Suprapubic skin (tissue), 4 donors: Measurements from ENCODE around the gene MYORG.

Experiments used
- EP300 ChIP-seq: sonication (generic); formaldehyde crosslinking; IDR thresholded peaks from one replicate; pipeline ENCODE4 v1.6.1; 2017; ENCODE audit warnings: antibody characterized with exemption
- POLR2A ChIP-seq, 2 donors: fragments of 450-650 bp; IDR thresholded peaks; one replicate each; pipeline ENCODE4 v1.6.1; 2017; ENCODE audit warnings: antibody characterized with exemption in 2 of 2, mild to moderate bottlenecking in 2 of 2, moderate library complexity in 2 of 2
- POLR2AphosphoS5 ChIP-seq, 3 donors: sonication (generic); formaldehyde crosslinking; IDR thresholded peaks; one replicate each; pipeline ENCODE4 v1.6.1; 2017; ENCODE audit warnings: antibody characterized with exemption in 3 of 3
- TF ChIP-seq, protein P1 (sequence below), 2 donors: fragments of 200-600 bp in 1 of 2; fragments of 450-650 bp in 1 of 2; sonication (generic) in 1 of 2; IDR thresholded peaks; one replicate each; pipeline ENCODE4 v1.5.1; 2016 to 2019; ENCODE audit warnings: antibody characterized with exemption in 2 of 2, mild to moderate bottlenecking in 1 of 2, moderate library complexity in 1 of 2

- TF ChIP-seq POLR2A (IDR thresholded peaks at IDR 0.05) (no peak), EP300 (no peak), POLR2AphosphoS5 (IDR thresholded peaks at IDR 0.05) (no peak)
- TF ChIP-seq, protein P1, sequence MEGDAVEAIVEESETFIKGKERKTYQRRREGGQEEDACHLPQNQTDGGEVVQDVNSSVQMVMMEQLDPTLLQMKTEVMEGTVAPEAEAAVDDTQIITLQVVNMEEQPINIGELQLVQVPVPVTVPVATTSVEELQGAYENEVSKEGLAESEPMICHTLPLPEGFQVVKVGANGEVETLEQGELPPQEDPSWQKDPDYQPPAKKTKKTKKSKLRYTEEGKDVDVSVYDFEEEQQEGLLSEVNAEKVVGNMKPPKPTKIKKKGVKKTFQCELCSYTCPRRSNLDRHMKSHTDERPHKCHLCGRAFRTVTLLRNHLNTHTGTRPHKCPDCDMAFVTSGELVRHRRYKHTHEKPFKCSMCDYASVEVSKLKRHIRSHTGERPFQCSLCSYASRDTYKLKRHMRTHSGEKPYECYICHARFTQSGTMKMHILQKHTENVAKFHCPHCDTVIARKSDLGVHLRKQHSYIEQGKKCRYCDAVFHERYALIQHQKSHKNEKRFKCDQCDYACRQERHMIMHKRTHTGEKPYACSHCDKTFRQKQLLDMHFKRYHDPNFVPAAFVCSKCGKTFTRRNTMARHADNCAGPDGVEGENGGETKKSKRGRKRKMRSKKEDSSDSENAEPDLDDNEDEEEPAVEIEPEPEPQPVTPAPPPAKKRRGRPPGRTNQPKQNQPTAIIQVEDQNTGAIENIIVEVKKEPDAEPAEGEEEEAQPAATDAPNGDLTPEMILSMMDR (IDR thresholded peaks at IDR 0.05) = no peak
These were observed 29.5 kb upstream of the MYORG start for GRCh38 chr9:34406219-34406618.
